IMR-90 (cell line): ENCODE results near the gene STOML2. TPM values are rescaled to one million over a fixed set of nuclear protein-coding genes. Genes with fewer than 3 reads are reported as not detected.

Source experiments
- ATAC-seq: fragments of 200-7000 bp; cut with Tn5 transposase; 2 replicates; pipeline ENCODE4 v1.9.1; 2020; ENCODE audit warnings: low read depth, mild to moderate bottlenecking, moderate library complexity
- BruUV-seq: library from RNA; stranded (reverse); fragments of 400-500 nt; replicated peaks from 2 replicates; lab custom pipeline; 2021; lab: Mats Ljungman, UMichigan
- CTCF ChIA-PET: fragments of 300-600 bp; formaldehyde crosslinking; extraction: SDS; loops from one replicate; lab custom pipeline; 2021; ENCODE audit warnings: antibody characterized with exemption; lab: Yijun Ruan, JAX
- POLR2A ChIA-PET: fragments of 300-600 bp; sonication (Branson Sonifier 250); formaldehyde crosslinking; loops from one replicate; lab custom pipeline; 2022; ENCODE audit warnings: antibody characterized with exemption; ENCODE audit not compliant: unreplicated experiment; lab: Charles Lee
- DNase-seq: peaks from one replicate; pipeline ENCODE4 v3.0.0; 2013
- H2AFZ ChIP-seq: replicated peaks from 2 replicates; pipeline ENCODE3; 2013; ENCODE audit warnings: low read length, mild to moderate bottlenecking; ENCODE audit not compliant: poor library complexity
- H2AK5ac ChIP-seq: 2 replicates; pipeline ENCODE4 v1.6.1; 2013; ENCODE audit warnings: low read depth, low read length, inconsistent platforms
- H2AK9ac ChIP-seq: replicated peaks from 2 replicates; pipeline ENCODE3; 2013; ENCODE audit warnings: mild to moderate bottlenecking, low read depth, low read length, moderate library complexity; ENCODE audit not compliant: poor library complexity
- H2BK120ac ChIP-seq: 2 replicates; pipeline ENCODE4 v1.6.1; 2013; ENCODE audit warnings: low read depth, low read length, inconsistent platforms
- H2BK15ac ChIP-seq: 3 replicates; pipeline ENCODE4 v1.6.1; 2013; ENCODE audit warnings: low read depth, low read length, inconsistent platforms
- H2BK20ac ChIP-seq: 2 replicates; pipeline ENCODE4 v1.6.1; 2013; ENCODE audit warnings: low read depth, mild to moderate bottlenecking, inconsistent platforms, low read length, moderate library complexity
- H2BK5ac ChIP-seq: 2 replicates; pipeline ENCODE4 v1.6.1; 2013; ENCODE audit warnings: mild to moderate bottlenecking, low read depth, low read length, inconsistent platforms; ENCODE audit not compliant: poor library complexity, severe bottlenecking
- H3K14ac ChIP-seq: replicated peaks from 2 replicates; pipeline ENCODE4 v1.6.1; 2013; ENCODE audit warnings: low read depth, low read length, inconsistent platforms
- H3K18ac ChIP-seq: 2 replicates; pipeline ENCODE4 v1.6.1; 2013; ENCODE audit warnings: low read depth, low read length, control low read depth
- H3K23ac ChIP-seq: 2 replicates; pipeline ENCODE4 v1.6.1; 2013; ENCODE audit warnings: low read depth, low read length, inconsistent platforms
- H3K27ac ChIP-seq: 2 replicates; pipeline ENCODE4 v1.5.1; 2013; ENCODE audit warnings: mild to moderate bottlenecking, control low read depth, low read length; ENCODE audit not compliant: insufficient read depth
- H3K27me3 ChIP-seq: 2 replicates; pipeline ENCODE4 v1.6.1; 2013; ENCODE audit warnings: low read length; ENCODE audit not compliant: control insufficient read depth, insufficient read depth
- H3K36me3 ChIP-seq: 2 replicates; pipeline ENCODE4 v1.6.1; 2013; ENCODE audit warnings: low read length, mixed read lengths; ENCODE audit not compliant: control insufficient read depth, insufficient read depth
- H3K4ac ChIP-seq: 2 replicates; pipeline ENCODE4 v1.6.1; 2013; ENCODE audit warnings: low read depth, low read length, inconsistent platforms
- H3K4me1 ChIP-seq: 2 replicates; pipeline ENCODE4 v1.6.1; 2013; ENCODE audit warnings: low read length, mixed read lengths; ENCODE audit not compliant: control insufficient read depth, insufficient read depth
- H3K4me2 ChIP-seq: 2 replicates; pipeline ENCODE4 v1.6.1; 2013; ENCODE audit warnings: low read depth, mild to moderate bottlenecking, control low read depth, low read length, moderate library complexity
- H3K4me3 ChIP-seq: 2 replicates; pipeline ENCODE4 v1.5.1; 2013; ENCODE audit warnings: low read depth, mild to moderate bottlenecking, control low read depth, low read length, moderate library complexity; ENCODE audit not compliant: insufficient read depth
- H3K56ac ChIP-seq: 2 replicates; pipeline ENCODE4 v1.6.1; 2013; ENCODE audit warnings: low read length, inconsistent platforms; ENCODE audit not compliant: insufficient read depth; ENCODE audit errors: extremely low read depth
- H3K79me1 ChIP-seq, 2 experiments: 2 replicates each; pipeline ENCODE4 v1.6.1; 2013; ENCODE audit warnings: low read length in 2 of 2, inconsistent platforms in 1 of 2, low read depth in 1 of 2
- H3K9ac ChIP-seq: 2 replicates; pipeline ENCODE4 v1.6.1; 2013; ENCODE audit warnings: low read depth, low read length, control low read depth
- H3K9me1 ChIP-seq: 2 replicates; pipeline ENCODE4 v1.6.1; 2013; ENCODE audit warnings: low read length, inconsistent platforms; ENCODE audit not compliant: insufficient read depth
- H3K9me3 ChIP-seq: 2 replicates; pipeline ENCODE4 v1.6.1; 2013; ENCODE audit warnings: low read length; ENCODE audit not compliant: control insufficient read depth, insufficient read depth
- H4K20me1 ChIP-seq: 2 replicates; pipeline ENCODE4 v1.6.1; 2013; ENCODE audit warnings: low read length, inconsistent platforms; ENCODE audit not compliant: insufficient read depth
- H4K5ac ChIP-seq: 2 replicates; pipeline ENCODE4 v1.6.1; 2013; ENCODE audit warnings: mild to moderate bottlenecking, low read depth, low read length, control low read depth
- H4K8ac ChIP-seq, 2 experiments: 2 replicates each; pipeline ENCODE4 v1.6.1; 2013; ENCODE audit warnings: low read depth in 2 of 2, low read length in 2 of 2, control low read depth in 1 of 2, inconsistent platforms in 1 of 2
- H4K91ac ChIP-seq: 2 replicates; pipeline ENCODE4 v1.6.1; 2013; ENCODE audit warnings: low read depth, low read length, inconsistent platforms; ENCODE audit not compliant: insufficient read depth
- FOS ChIP-seq: fragments of 150-350 bp; IDR thresholded peaks from 2 replicates; pipeline ENCODE4 v1.6.1; 2016; ENCODE audit warnings: low read depth, low read length
- MAZ ChIP-seq: IDR thresholded peaks from 2 replicates; pipeline ENCODE4 v1.6.1; 2012; ENCODE audit warnings: low read depth, mild to moderate bottlenecking, low read length, improper control_type of control experiment, moderate library complexity, borderline replicate concordance
- WGBS, 2 experiments: methylation state at CpG; one replicate each; pipeline versions ENCODE4 v1.1.5 to v1.1.7; 2013; ENCODE audit warnings: missing lambda C conversion rate in 2 of 2; ENCODE audit not compliant: insufficient read length in 1 of 2; ENCODE audit errors: extremely low coverage in 2 of 2; 5-methylcytosine and 5-hydroxymethylcytosine counted together
- dilution Hi-C: fragments of 300-500 bp; cut with HindIII; formaldehyde crosslinking; loops from one replicate; pipeline ENCODE4 v1.14.3; 2018; ENCODE audit warnings: low sequenced_read_pairs; ENCODE audit not compliant: unreplicated experiment
- in situ Hi-C: fragments of 300-500 bp; cut with MboI; formaldehyde crosslinking; loops from 3 replicates; pipeline ENCODE4 v1.14.3; 2019; ENCODE audit warnings: low sequenced_read_pairs, inconsistent platforms, mixed read lengths
- intact Hi-C: fragments of 100-400 bp; cut with micrococcal nuclease; formaldehyde crosslinking; loops from 2 replicates; pipeline ENCODE4 v1.10.0; 2022
- polyA plus RNA-seq, 3 experiments: library from polyadenylated mRNA; depleted of rRNA; stranded (reverse); fragments of >200 nt; gene quantifications; 2 replicates each; pipeline ENCODE4 v1.2.3, GENCODE V29; 2012; ENCODE audit warnings: low replicate concordance in 1 of 3
- total RNA-seq: library from RNA; depleted of rRNA; stranded (reverse); fragments of >200 nt; gene quantifications from 2 replicates; pipeline ENCODE4 v1.2.3, GENCODE V29; 2012

Gene STOML2
- total and polyA plus RNA-seq, 2 of the 4 experiments (the other 2 are of a cell fraction) = 177 to 250 TPM

DNA sequence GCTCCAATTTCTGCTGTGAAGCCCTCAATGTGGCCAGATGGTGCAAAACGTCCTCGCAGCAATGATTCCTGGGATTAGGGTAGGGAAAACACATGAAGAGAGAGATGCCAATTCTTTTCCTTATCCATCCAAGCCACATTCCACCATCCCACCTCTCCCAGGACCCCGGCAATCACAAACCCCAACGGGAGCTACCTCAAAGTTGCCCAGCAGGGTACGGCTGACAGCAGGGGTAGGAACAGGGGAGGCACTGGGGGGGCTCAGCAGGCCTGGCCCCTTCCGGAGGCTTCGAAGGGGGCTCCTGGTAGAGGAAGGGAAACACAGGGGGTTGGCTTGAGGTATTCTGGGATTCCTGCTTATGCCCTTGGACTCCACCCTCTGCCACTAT, 3.4 kb upstream of the STOML2 start:
- Histone ChIP-seq H2BK120ac (no peak overlapping the region), H3K56ac (no peak overlapping the region)

More for the DNA sequence above, 3.4 kb upstream of the STOML2 start:
- no peak overlapping the region for H3K4me2 ChIP-seq
- no peak overlapping the region for H3K18ac ChIP-seq
- ChIA-PET POLR2A (no interaction called here), CTCF (no interaction called here)
- WGBS, 2 experiments = no CpG with 5 or more reads among the region's 7 CpGs
- H3K14ac ChIP-seq = no peak overlapping the region
- TF ChIP-seq FOS (no peak), MAZ (no peak)
- peaks cover 30 to 47% of the 10 kb centered on the region in 2 experiments for H3K79me1 ChIP-seq
- no peak overlapping the region for H4K8ac ChIP-seq
- peaks cover 15% of the 10 kb centered on the region for H3K4me1 ChIP-seq
- no TSS peak for BruUV-seq
- H2AK5ac ChIP-seq = no peak overlapping the region
- peaks cover 9% of the 10 kb centered on the region; the same call in 1 of the 2 replicates for H4K20me1 ChIP-seq
- no peak overlapping the region for H4K91ac ChIP-seq
- DNase-seq (no peak), ATAC-seq (no peak)
- no peak overlapping the region for H2BK20ac ChIP-seq
- H2BK5ac ChIP-seq = no peak overlapping the region
- H3K4ac ChIP-seq = no peak overlapping the region
- H2AK9ac ChIP-seq = no peak overlapping the region
- dilution Hi-C loops (no loop called here), intact Hi-C loops (no loop called here), in situ Hi-C loops (no loop called here)
- no peaks in the 10 kb centered on the region for H3K27me3 ChIP-seq
- H3K36me3 ChIP-seq = peaks cover 37% of the 10 kb centered on the region
- no peak overlapping the region for H3K9ac ChIP-seq
- H3K9me1 ChIP-seq = peaks cover 29% of the 10 kb centered on the region
- H3K23ac ChIP-seq = no peak overlapping the region
- no peak overlapping the region for H2BK15ac ChIP-seq
- no peak overlapping the region for H3K27ac ChIP-seq
- no peaks in the 10 kb centered on the region for H3K9me3 ChIP-seq
- no peak overlapping the region for H3K4me3 ChIP-seq
- no peak overlapping the region for H4K5ac ChIP-seq
- H2AFZ ChIP-seq = no peak overlapping the region
